HepG2 (cell line): Measurements from ENCODE around the gene LTV1. TPM values are rescaled to one million over a fixed set of nuclear protein-coding genes. Genes with fewer than 3 reads are reported as not detected.

ENCODE experiments used
- ARHGAP35 ChIP-seq: sonication (generic); formaldehyde crosslinking; IDR thresholded peaks from 2 replicates; pipeline ENCODE4 v1.9.0; 2022; ENCODE audit warnings: mild to moderate bottlenecking, inconsistent platforms, moderate library complexity, missing genetic modification reagents, borderline replicate concordance
- ASH2L ChIP-seq: fragments of 300-600, 200-600 bp; sonication (generic); IDR thresholded peaks from 2 replicates; pipeline ENCODE4 v1.7.0; 2017; ENCODE audit warnings: low read depth, mild to moderate bottlenecking, moderate library complexity, mixed read lengths, low read length; ENCODE audit not compliant: insufficient read length
- CENPBD1 ChIP-seq: sonication (generic); formaldehyde crosslinking; IDR thresholded peaks from 2 replicates; pipeline ENCODE4 v1.8.0; 2022; ENCODE audit warnings: missing genetic modification reagents, low read depth, mild to moderate bottlenecking, borderline replicate concordance
- ETS1 ChIP-seq: sonication (generic); formaldehyde crosslinking; IDR thresholded peaks from 2 replicates; pipeline ENCODE4 v1.4.0; 2020; ENCODE audit warnings: missing genetic modification reagents
- ETV6 ChIP-seq: sonication (generic); formaldehyde crosslinking; conservative IDR thresholded peaks from 2 replicates; pipeline ENCODE4 v1.4.0; 2020; ENCODE audit warnings: missing genetic modification reagents
- HINFP ChIP-seq: sonication (generic); formaldehyde crosslinking; IDR thresholded peaks from 2 replicates; pipeline ENCODE4 v1.4.0; 2020; ENCODE audit warnings: low read depth, mild to moderate bottlenecking, missing genetic modification reagents
- HMGXB4 ChIP-seq, 2 experiments: sonication (generic) in 1 of 2; formaldehyde crosslinking in 1 of 2; IDR thresholded peaks; 2 replicates each; pipeline versions ENCODE4 v1.4.0 to v1.6.1; 2018 to 2020; ENCODE audit warnings: missing genetic modification reagents in 2 of 2, borderline replicate concordance in 1 of 2, low read depth in 1 of 2, mild to moderate bottlenecking in 1 of 2, missing biosample characterization in 1 of 2
- MAZ ChIP-seq, 2 experiments: sonication (generic) in 1 of 2; formaldehyde crosslinking in 1 of 2; IDR thresholded peaks; 2 replicates each; pipeline versions ENCODE4 v1.5.0 to v1.6.1; 2012 to 2020; ENCODE audit warnings: low read depth in 2 of 2, mild to moderate bottlenecking in 2 of 2, borderline replicate concordance in 1 of 2, improper control_type of control experiment in 1 of 2, low read length in 1 of 2, missing genetic modification reagents in 1 of 2, moderate library complexity in 1 of 2
- MED1 ChIP-seq: sonication (generic); formaldehyde crosslinking; IDR thresholded peaks from 2 replicates; pipeline ENCODE4 v1.4.0; 2020; ENCODE audit warnings: missing genetic modification reagents
- PRMT3 ChIP-seq: sonication (generic); formaldehyde crosslinking; IDR thresholded peaks from 2 replicates; pipeline ENCODE4 v1.8.1; 2022; ENCODE audit warnings: low read depth, mild to moderate bottlenecking, moderate library complexity, missing genetic modification reagents, borderline replicate concordance
- RXRB ChIP-seq: IDR thresholded peaks from 2 replicates; pipeline ENCODE4 v1.6.1; 2016; ENCODE audit warnings: borderline replicate concordance, missing genetic modification reagents, missing compliant biosample characterization
- SALL1 ChIP-seq: sonication (generic); formaldehyde crosslinking; IDR thresholded peaks from 2 replicates; pipeline ENCODE4 v1.8.0; 2022; ENCODE audit warnings: mild to moderate bottlenecking, missing genetic modification reagents
- SALL2 ChIP-seq: sonication (generic); formaldehyde crosslinking; IDR thresholded peaks from 2 replicates; pipeline ENCODE4 v1.8.1; 2023; ENCODE audit warnings: mild to moderate bottlenecking, missing genetic modification reagents, inconsistent platforms
- ZNF331 ChIP-seq: sonication (generic); formaldehyde crosslinking; IDR thresholded peaks from 2 replicates; pipeline ENCODE4 v1.4.0; 2020; ENCODE audit warnings: missing genetic modification reagents
- ZNF672 ChIP-seq: sonication (generic); formaldehyde crosslinking; IDR thresholded peaks from 2 replicates; pipeline ENCODE4 v1.8.1; 2022; ENCODE audit warnings: missing genetic modification reagents
- ZNF782 ChIP-seq: sonication (generic); formaldehyde crosslinking; IDR thresholded peaks from 2 replicates; pipeline ENCODE4 v1.4.0; 2020; ENCODE audit warnings: missing genetic modification reagents, mild to moderate bottlenecking, borderline replicate concordance
- ZNF784 ChIP-seq: sonication (generic); formaldehyde crosslinking; IDR thresholded peaks from 2 replicates; pipeline ENCODE4 v1.5.1; 2020; ENCODE audit warnings: missing genetic modification reagents, mild to moderate bottlenecking, borderline replicate concordance
- ZSCAN9 ChIP-seq: IDR thresholded peaks from 2 replicates; pipeline ENCODE4 v1.6.1; 2016; ENCODE audit warnings: borderline replicate concordance
- polyA plus RNA-seq, 8 experiments: library from polyadenylated mRNA; depleted of rRNA in 3 of 8; stranded (reverse) in 7 of 8; unstranded in 1 of 8; fragments of >200 nt; fragmentation: Illumina TruSeq in 4 of 8; extraction: Trizol in 4 of 8; gene quantifications; 2 replicates each; pipeline versions ENCODE4 v1.2.1 to v1.2.3, GENCODE V29; 2011 to 2016; ENCODE audit warnings: low read depth in 4 of 8, missing spikeins in 1 of 8, mixed read lengths in 1 of 8; ENCODE audit not compliant: insufficient read depth in 1 of 8
- total RNA-seq, 5 experiments: library from RNA; depleted of rRNA; stranded (reverse); fragments of >200 nt; fragmentation: Illumina TruSeq; extraction: Trizol; gene quantifications; 2 replicates each; pipeline ENCODE4 v1.2.3, GENCODE V29; 2016; ENCODE audit warnings: low read depth in 1 of 5

The LTV1 gene
- total and polyA plus RNA-seq, 2 of the 13 experiments (the other 11 are each of a cell fraction or from before 2014, with no cell fraction given), result 21.1 to 85.8 TPM

GRCh38 chr6:143842902-143843676 is at the start of gene LTV1 (continued):
- TF ChIP-seq ZNF784 (CRISPR knock-in tag) (peak; percentile 99), ARHGAP35 (CRISPR knock-in tag) (peak; percentile 99), CENPBD1 (CRISPR knock-in tag) (no peak; the same call in 1 of the 2 replicates), ZNF672 (CRISPR knock-in tag) (no peak), RXRB (CRISPR knock-in tag) (peak; percentile 74), ZNF782 (CRISPR knock-in tag) (peak; percentile 99), PRMT3 (CRISPR knock-in tag) (peak; percentile 77; the same call in 1 of the 2 replicates), ZSCAN9 (CRISPR knock-in tag) (peak; percentile 99), ETV6 (0 out of 2 replicates have a peak, but pooled peaks have one; percentile 64), SALL2 (CRISPR knock-in tag) (peak; percentile 86), ZNF331 (CRISPR knock-in tag) (peak; percentile 94), HMGXB4 (CRISPR knock-in tag; IDR thresholded peaks at IDR 0.05; ENCODE audit: borderline replicate concordance in 1 of 2, low read depth in 1 of 2) (peak; percentile 97 to 98), HINFP (CRISPR knock-in tag) (peak; percentile 92; the same call in 1 of the 2 replicates), MED1 (CRISPR knock-in tag) (peak; percentile 90), ASH2L (peak; percentile 96), SALL1 (CRISPR knock-in tag) (peak; percentile 99), MAZ (IDR thresholded peaks at IDR 0.05; ENCODE audit: borderline replicate concordance, low read depth, low read length) (peak; percentile 55), MAZ (CRISPR knock-in tag; IDR thresholded peaks at IDR 0.05; ENCODE audit: low read depth) (peak; percentile 95), ETS1 (CRISPR knock-in tag) (peak; percentile 96; the same call in 1 of the 2 replicates)
